HG03025 (cell line): ENCODE measurements around the gene PTPRD.

Source experiments
- ATAC-seq: cut with Tn5 transposase; IDR thresholded peaks from one replicate; pipeline ENCODE4 v1.9.1; 2021; ENCODE audit warnings: mild to moderate bottlenecking, moderate library complexity; ENCODE audit not compliant: unreplicated experiment, low FRiP score

Gene PTPRD

GRCh38 chr9:8292657-8293056 is 2320.1 kb downstream of the PTPRD start:
- no peak for ATAC-seq

- ATAC-seq: no peak
These were observed 2323.1 kb downstream of the PTPRD start for GRCh38 chr9:8289681-8290080.

GRCh38 chr9:8287970-8288369 is 2324.8 kb downstream of the PTPRD start:
- no peak for ATAC-seq

GRCh38 chr9:8287501-8287900 is 2325.3 kb downstream of the PTPRD start:
- no peak for ATAC-seq

- ATAC-seq: no peak
These were observed 2327.9 kb downstream of the PTPRD start for GRCh38 chr9:8284884-8285283.

GRCh38 chr9:8282535-8282934 is 2330.3 kb downstream of the PTPRD start:
- no peak for ATAC-seq

- no peak for ATAC-seq
These were observed 2332.0 kb downstream of the PTPRD start for GRCh38 chr9:8280811-8281210.

GRCh38 chr9:8278048-8278447 is 2334.8 kb downstream of the PTPRD start:
- ATAC-seq: no peak

GRCh38 chr9:8270235-8270634 is 2342.6 kb downstream of the PTPRD start:
- ATAC-seq: no peak

GRCh38 chr9:8268881-8269280 is 2343.9 kb downstream of the PTPRD start:
- no peak for ATAC-seq

- no peak for ATAC-seq
These were observed 2344.5 kb downstream of the PTPRD start for GRCh38 chr9:8268216-8268878.

GRCh38 chr9:8267636-8268035 is 2345.2 kb downstream of the PTPRD start:
- ATAC-seq: no peak

- ATAC-seq: no peak
These were observed 2345.9 kb downstream of the PTPRD start for GRCh38 chr9:8266861-8267260.

- no peak for ATAC-seq
These were observed 2347.5 kb downstream of the PTPRD start for GRCh38 chr9:8265281-8265680.
